CD14-positive monocyte (primary cell): Measurements from ENCODE around the gene KCNG2. TPM values are rescaled to one million over a fixed set of nuclear protein-coding genes. Genes with fewer than 3 reads are reported as not detected.

Experiments
- DNase-seq, 3 donors: peaks; one replicate each; pipeline ENCODE4 v3.0.0-alpha.2; 2011 to 2022
- H2AFZ ChIP-seq: 2 replicates; pipeline ENCODE4 v1.6.0; 2012; ENCODE audit warnings: mild to moderate bottlenecking, low read depth, low read length, inconsistent platforms; ENCODE audit not compliant: insufficient read depth, poor library complexity, severe bottlenecking
- H3K27ac ChIP-seq, 2 donors: 1 replicate in 1 of 2; 2 replicates in 1 of 2; pipeline ENCODE4 v1.5.1; 2012 to 2013; ENCODE audit warnings: low read length in 2 of 2, control low read depth in 1 of 2, inconsistent platforms in 1 of 2, low read depth in 1 of 2, mild to moderate bottlenecking in 1 of 2
- H3K27me3 ChIP-seq, 2 donors: one replicate each; pipeline versions ENCODE4 v1.6.0 to v1.6.1; 2011 to 2013; ENCODE audit warnings: low read length in 2 of 2; ENCODE audit not compliant: control insufficient read depth in 2 of 2, insufficient read depth in 2 of 2
- H3K36me3 ChIP-seq, 2 donors: replicated peaks in 1 of 2; 1 replicate in 1 of 2; 2 replicates in 1 of 2; pipeline versions ENCODE4 v1.5.1 to v1.6.1; 2012 to 2013; ENCODE audit warnings: low read length in 2 of 2, control low read depth in 1 of 2, inconsistent platforms in 1 of 2, mild to moderate bottlenecking in 1 of 2; ENCODE audit not compliant: insufficient read depth in 2 of 2, control insufficient read depth in 1 of 2
- H3K4me1 ChIP-seq, 2 donors: 1 replicate in 1 of 2; 2 replicates in 1 of 2; pipeline versions ENCODE4 v1.5.1 to v1.6.1; 2012 to 2013; ENCODE audit warnings: low read length in 2 of 2, control low read depth in 1 of 2, inconsistent platforms in 1 of 2, mild to moderate bottlenecking in 1 of 2, moderate library complexity in 1 of 2; ENCODE audit not compliant: insufficient read depth in 2 of 2, control insufficient read depth in 1 of 2
- H3K4me2 ChIP-seq: replicated peaks from 2 replicates; pipeline ENCODE3; 2012; ENCODE audit warnings: low read length, moderate library complexity, mild to moderate bottlenecking; ENCODE audit not compliant: poor library complexity, severe bottlenecking; ENCODE audit errors: extremely low read depth
- H3K4me3 ChIP-seq, 3 experiments: fragments of 200-600 bp in 1 of 3; sonication (generic) in 1 of 3; replicated peaks in 1 of 3; 1 replicate in 2 of 3; 2 replicates in 1 of 3; pipeline ENCODE4 v1.5.1; 2011 to 2013; ENCODE audit warnings: low read length in 3 of 3, mild to moderate bottlenecking in 3 of 3, control low read depth in 2 of 3, low read depth in 2 of 3, inconsistent platforms in 1 of 3, moderate library complexity in 1 of 3
- H3K79me2 ChIP-seq: 2 replicates; pipeline ENCODE4 v1.6.0; 2012; ENCODE audit warnings: mild to moderate bottlenecking, control low read depth, inconsistent platforms, low read length, moderate library complexity; ENCODE audit not compliant: insufficient read depth
- H3K9ac ChIP-seq: 2 replicates; pipeline ENCODE4 v1.6.0; 2017; ENCODE audit warnings: low read length, mild to moderate bottlenecking; ENCODE audit not compliant: insufficient read depth, poor library complexity, severe bottlenecking
- H3K9me3 ChIP-seq, 2 donors: replicated peaks in 1 of 2; 1 replicate in 1 of 2; 2 replicates in 1 of 2; pipeline versions ENCODE4 v1.5.1 to v1.6.1; 2012 to 2013; ENCODE audit warnings: low read length in 2 of 2, control low read depth in 1 of 2; ENCODE audit not compliant: control insufficient read depth in 1 of 2, insufficient read depth in 1 of 2
- H4K20me1 ChIP-seq: 2 replicates; pipeline ENCODE4 v1.6.0; 2012; ENCODE audit warnings: mild to moderate bottlenecking, low read length, control low read depth, moderate library complexity; ENCODE audit not compliant: insufficient read depth
- H3K27ac Mint-ChIP-seq, 7 donors: one replicate each; pipeline ENCODE4 v1.8.0; 2020; ENCODE audit warnings: mild to moderate bottlenecking in 7 of 7, mixed read lengths in 7 of 7, moderate library complexity in 6 of 7, inconsistent platforms in 2 of 7
- H3K27me3 Mint-ChIP-seq, 3 donors: one replicate each; pipeline ENCODE4 v1.8.0; 2021 to 2022; ENCODE audit warnings: low read depth in 3 of 3, mild to moderate bottlenecking in 3 of 3, mixed read lengths in 3 of 3, moderate library complexity in 3 of 3, inconsistent platforms in 1 of 3
- H3K36me3 Mint-ChIP-seq, 2 donors: one replicate each; pipeline ENCODE4 v1.8.0; 2020; ENCODE audit warnings: mixed read lengths in 2 of 2, inconsistent platforms in 1 of 2, mild to moderate bottlenecking in 1 of 2
- H3K4me1 Mint-ChIP-seq: one replicate; pipeline ENCODE4 v1.8.0; 2020; ENCODE audit warnings: mild to moderate bottlenecking, mixed read lengths
- H3K4me3 Mint-ChIP-seq, 2 donors: one replicate each; pipeline ENCODE4 v1.8.0; 2020; ENCODE audit warnings: mild to moderate bottlenecking in 2 of 2, mixed read lengths in 2 of 2, moderate library complexity in 1 of 2
- H3K9me3 Mint-ChIP-seq, 7 donors: one replicate each; pipeline ENCODE4 v1.8.0; 2020 to 2022; ENCODE audit warnings: mixed read lengths in 7 of 7, mild to moderate bottlenecking in 6 of 7, moderate library complexity in 6 of 7, inconsistent platforms in 2 of 7
- CTCF ChIP-seq: fragments of 200-600 bp; IDR thresholded peaks from one replicate; pipeline ENCODE4 v1.8.0; 2022; ENCODE audit warnings: antibody characterized with exemption, mild to moderate bottlenecking
- WGBS: methylation state at CpG from one replicate; pipeline ENCODE4 v1.1.5; 2013; ENCODE audit warnings: missing lambda C conversion rate; ENCODE audit not compliant: insufficient coverage; 5-methylcytosine and 5-hydroxymethylcytosine counted together
- intact Hi-C, 2 donors: fragments of 100-400 bp; cut with micrococcal nuclease; formaldehyde crosslinking; loops; one replicate each; pipeline versions ENCODE4 v1.15.0 to v1.15.1; 2023
- polyA plus RNA-seq, 3 donors: library from polyadenylated mRNA; depleted of rRNA in 1 of 3; unstranded in 2 of 3; stranded (reverse) in 1 of 3; fragments of 300-500 nt in 2 of 3; fragments of >200 nt in 1 of 3; fragmentation: Illumina TruSeq in 2 of 3; gene quantifications; 1 replicate in 2 of 3; 2 replicates in 1 of 3; pipeline ENCODE4 v1.2.3, GENCODE V29; 2012 to 2021

The KCNG2 gene
- polyA plus RNA-seq, 3 donors = 0.04 TPM; not detected in 2

- H3K9me3 Mint-ChIP-seq = peaks cover 4 to 21% (median 18%) of the 10 kb centered on the region in 7 donors
- no peaks in the 10 kb centered on the region for H3K36me3 Mint-ChIP-seq
- H3K9me3 ChIP-seq = peaks cover 5 to 21% of the 10 kb centered on the region in 2 donors
- H3K27ac ChIP-seq = no peak overlapping the region
- no peak overlapping the region for H3K4me3 Mint-ChIP-seq
- H3K27ac Mint-ChIP-seq = no peak overlapping the region
- H2AFZ ChIP-seq = no peak overlapping the region
- H3K4me1 ChIP-seq = no peaks in the 10 kb centered on the region
- no peak overlapping the region for H3K4me2 ChIP-seq
- H3K4me1 Mint-ChIP-seq = no peaks in the 10 kb centered on the region
- 97% methylated on average over 10 of the region's 24 CpGs for WGBS
- H4K20me1 ChIP-seq = no peaks in the 10 kb centered on the region
- no peaks in the 10 kb centered on the region for H3K79me2 ChIP-seq
- intact Hi-C loops = loop anchor here in 1 of 2 donors (10.0 kb wide), 1 partner anchor 64 kb away; no protein-coding TSS in a partner anchor
- H3K27me3 ChIP-seq = no peaks in the 10 kb centered on the region
- H3K9ac ChIP-seq = no peak overlapping the region
- no peak for TF ChIP-seq CTCF
- no peaks in the 10 kb centered on the region for H3K36me3 ChIP-seq
- no peak for DNase-seq
- no peak overlapping the region for H3K4me3 ChIP-seq
- peaks cover 4 to 8% (median 6%) of the 10 kb centered on the region in 3 donors for H3K27me3 Mint-ChIP-seq
Measured at GRCh38 chr18:79770826-79771225, 26.9 kb upstream of the KCNG2 start.

- no peaks in the 10 kb centered on the region for H3K27me3 ChIP-seq
- H3K9me3 Mint-ChIP-seq = peaks cover 4 to 22% (median 18%) of the 10 kb centered on the region in 7 donors
- H3K9ac ChIP-seq = no peak overlapping the region
- intact Hi-C loops = loop anchor here in 1 of 2 donors (10.0 kb wide), 1 partner anchor 63 kb away; no protein-coding TSS in a partner anchor
- no peaks in the 10 kb centered on the region for H4K20me1 ChIP-seq
- no peak overlapping the region for H2AFZ ChIP-seq
- peaks cover 5 to 18% of the 10 kb centered on the region in 2 donors for H3K9me3 ChIP-seq
- TF ChIP-seq CTCF = no peak
- H3K4me1 Mint-ChIP-seq = no peaks in the 10 kb centered on the region
- H3K36me3 ChIP-seq = no peaks in the 10 kb centered on the region
- peaks cover 3 to 6% (median 6%) of the 10 kb centered on the region in 3 donors for H3K27me3 Mint-ChIP-seq
- H3K4me1 ChIP-seq = no peaks in the 10 kb centered on the region
- H3K4me2 ChIP-seq = no peak overlapping the region
- no peak for DNase-seq
- no peak overlapping the region for H3K27ac Mint-ChIP-seq
- no peak overlapping the region for H3K4me3 ChIP-seq
- H3K79me2 ChIP-seq = no peaks in the 10 kb centered on the region
- no peak overlapping the region for H3K27ac ChIP-seq
- H3K36me3 Mint-ChIP-seq = no peaks in the 10 kb centered on the region
- 89% methylated on average over 29 of the region's 35 CpGs for WGBS
- no peak overlapping the region for H3K4me3 Mint-ChIP-seq
Measured at GRCh38 chr18:79771446-79772107, 26.2 kb upstream of the KCNG2 start.
